Activated CD8-positive, alpha-beta T cell treated with anti-CD3 and anti-CD28 coated beads, Interleukin-2, amount 10 ng/mL, durations not matched to agents 7 days and 5 days (primary cell): ENCODE measurements around the gene COL4A3. TPM values are rescaled to one million over a fixed set of nuclear protein-coding genes. Genes with fewer than 3 reads are reported as not detected.

Experiments
- ATAC-seq: fragments of 150-1000 bp; cut with Tn5 transposase; one replicate; pipeline ENCODE4 v1.10.0; 2021; ENCODE audit warnings: moderate library complexity
- CTCF ChIA-PET: fragments of 350-600 bp; sonication (Branson Sonifier 250); formaldehyde crosslinking; loops from one replicate; lab custom pipeline; 2021; ENCODE audit warnings: antibody characterized with exemption; lab: Charles Lee
- POLR2A ChIA-PET: fragments of 350-600 bp; sonication (Branson Sonifier 250); formaldehyde crosslinking; loops from one replicate; lab custom pipeline; 2021; ENCODE audit warnings: antibody characterized with exemption; lab: Charles Lee
- DNase-seq: peaks from one replicate; pipeline ENCODE4 v3.0.0-alpha.2; 2020
- H3K27ac Mint-ChIP-seq: one replicate; pipeline ENCODE4 v1.8.0; 2021; ENCODE audit warnings: mild to moderate bottlenecking, mixed read lengths
- H3K27me3 Mint-ChIP-seq: one replicate; pipeline ENCODE4 v1.8.0; 2021; ENCODE audit warnings: low read depth, mixed read lengths
- H3K36me3 Mint-ChIP-seq: one replicate; pipeline ENCODE4 v1.8.0; 2021; ENCODE audit warnings: low read depth, mixed read lengths
- H3K4me1 Mint-ChIP-seq: one replicate; pipeline ENCODE4 v1.8.0; 2021; ENCODE audit warnings: low read depth, mixed read lengths
- H3K4me3 Mint-ChIP-seq: one replicate; pipeline ENCODE4 v1.8.0; 2021; ENCODE audit warnings: mild to moderate bottlenecking, mixed read lengths
- H3K9me3 Mint-ChIP-seq: one replicate; pipeline ENCODE4 v1.8.0; 2022; ENCODE audit warnings: mixed read lengths; ENCODE audit not compliant: insufficient read depth
- total RNA-seq, 2 experiments: library from RNA; stranded (reverse); gene quantifications; one replicate each; pipeline ENCODE4 v1.2.3, GENCODE V29; 2021

Gene COL4A3
- total RNA-seq, 2 experiments from 2014 or later, result not detected

DNA sequence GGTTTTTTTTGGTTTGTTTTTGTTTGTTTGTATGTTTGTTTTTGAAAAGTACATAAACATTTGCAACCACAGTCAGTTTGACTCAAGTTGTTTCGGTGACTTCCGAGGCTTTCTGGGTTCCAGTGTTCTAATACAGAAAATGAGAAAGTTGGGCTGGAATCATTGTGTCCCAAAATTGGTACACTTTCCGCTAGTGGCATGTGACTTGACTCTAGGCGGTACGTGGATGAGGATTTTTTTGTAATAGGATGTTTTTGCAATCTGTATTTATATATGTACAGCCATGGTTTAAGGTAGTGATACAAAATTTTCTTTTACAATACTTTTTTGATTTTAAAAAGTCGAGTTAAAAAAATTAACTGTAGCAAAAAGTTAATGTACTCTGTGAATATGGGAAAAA, 162.4 kb downstream of the COL4A3 start:
- H3K4me1 Mint-ChIP-seq, result peaks cover 42% of the 10 kb centered on the region
- H3K9me3 Mint-ChIP-seq, result peaks cover 13% of the 10 kb centered on the region
- POLR2A ChIA-PET, result no interaction called here
- CTCF ChIA-PET, result no interaction called here
- DNase-seq, result no peak
- peaks cover 4% of the 10 kb centered on the region for H3K27me3 Mint-ChIP-seq
- no peak for ATAC-seq
- no peak overlapping the region for H3K27ac Mint-ChIP-seq
- H3K36me3 Mint-ChIP-seq, result peaks cover 28% of the 10 kb centered on the region
- peak overlapping the region; percentile 10 for H3K4me3 Mint-ChIP-seq

DNA sequence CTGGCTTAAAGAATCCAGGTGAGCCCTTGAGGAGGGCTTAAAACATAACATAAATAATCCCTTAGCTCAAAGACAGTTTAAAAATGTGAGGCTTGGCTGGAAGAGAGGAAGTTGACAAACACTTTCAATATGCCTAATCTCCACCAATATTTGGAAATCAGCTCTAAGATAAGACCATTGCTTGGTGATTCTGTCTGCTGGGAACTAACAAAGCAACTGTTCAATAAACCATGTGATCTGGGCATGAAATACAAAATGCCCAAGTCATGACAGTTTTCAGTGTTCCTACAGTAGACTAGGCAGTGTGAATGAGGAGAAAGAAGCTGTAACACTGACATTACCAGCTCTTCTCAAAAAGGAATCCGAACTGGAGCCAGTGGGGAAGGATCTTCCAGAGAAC, 171.3 kb downstream of the COL4A3 start:
- Mint-ChIP-seq H3K36me3 (peaks cover 62% of the 10 kb centered on the region), H3K27me3 (no peaks in the 10 kb centered on the region), H3K9me3 (no peaks in the 10 kb centered on the region), H3K27ac (no peak overlapping the region), H3K4me1 (peaks cover 2% of the 10 kb centered on the region), H3K4me3 (no peak overlapping the region)
- DNase-seq (no peak), ATAC-seq (no peak)
- ChIA-PET CTCF (interaction anchor here (1.2 to 3.5 kb wide), 2 partner anchors 12 to 97 kb away, joined by 4 to 10 read pairs; no protein-coding TSS in a partner anchor), POLR2A (interaction anchor here (0.8 kb wide), 1 partner anchor 11 kb away, joined by 3 read pairs; the partner anchor contains the start of gene MFF)

DNA sequence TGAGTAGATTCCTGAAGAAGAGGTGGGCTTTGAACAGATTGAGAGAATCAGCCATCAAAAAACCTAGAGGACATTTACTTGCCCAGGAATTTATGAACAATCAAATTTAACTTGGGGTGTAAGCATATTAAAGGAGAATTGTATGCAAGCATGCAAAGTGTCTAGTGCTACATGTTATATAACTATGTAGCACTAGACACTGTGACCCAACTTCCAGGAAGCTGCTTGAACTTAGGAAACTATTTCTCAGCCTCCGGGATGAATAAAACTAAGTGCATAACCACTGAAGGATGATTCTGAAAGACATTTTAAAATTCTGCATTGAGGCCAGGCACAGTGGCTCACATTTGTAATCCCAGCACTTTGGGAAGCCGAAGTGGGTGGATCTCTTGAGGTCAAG, 173.0 kb downstream of the COL4A3 start:
- CTCF ChIA-PET, result interaction anchor here (3.5 kb wide), 1 partner anchor 10 kb away, joined by 10 read pairs; no protein-coding TSS in a partner anchor
- ATAC-seq, result no peak
- H3K4me1 Mint-ChIP-seq, result peaks cover 2% of the 10 kb centered on the region
- H3K9me3 Mint-ChIP-seq, result no peaks in the 10 kb centered on the region
- no peak overlapping the region for H3K27ac Mint-ChIP-seq
- POLR2A ChIA-PET, result no interaction called here
- H3K27me3 Mint-ChIP-seq, result no peaks in the 10 kb centered on the region
- DNase-seq, result no peak
- H3K4me3 Mint-ChIP-seq, result no peak overlapping the region
- peaks cover 52% of the 10 kb centered on the region for H3K36me3 Mint-ChIP-seq

DNA sequence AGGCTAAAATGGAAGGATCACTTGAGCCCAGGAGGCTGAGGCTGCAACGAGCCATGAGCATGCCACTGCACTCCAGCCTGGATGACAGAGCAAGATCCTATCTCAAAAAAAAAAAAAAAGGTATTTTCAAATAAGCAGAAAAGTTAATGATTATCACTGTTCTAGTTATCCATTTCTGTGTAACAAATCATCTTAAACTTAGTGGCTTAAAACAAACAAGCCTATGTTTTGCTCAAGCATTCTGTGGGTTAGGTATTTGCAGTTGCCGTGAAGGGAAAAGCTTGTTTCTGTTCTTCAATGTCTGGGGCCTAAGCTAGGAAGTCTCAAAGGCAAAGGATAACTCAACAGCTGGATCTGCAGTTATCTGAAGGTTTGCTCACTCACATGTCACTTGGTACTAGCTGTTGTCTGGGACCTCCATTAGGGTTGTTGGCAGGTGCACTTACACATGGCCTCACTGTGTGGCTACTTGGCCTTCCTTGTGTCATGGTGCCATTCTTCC, 174.7 kb downstream of the COL4A3 start:
- Mint-ChIP-seq H3K27me3 (no peaks in the 10 kb centered on the region), H3K4me3 (no peak overlapping the region), H3K9me3 (no peaks in the 10 kb centered on the region), H3K4me1 (peaks cover 2% of the 10 kb centered on the region), H3K36me3 (peaks cover 41% of the 10 kb centered on the region), H3K27ac (no peak overlapping the region)
- ChIA-PET POLR2A (interaction anchor here (0.6 kb wide), 1 partner anchor 9 kb away, joined by 3 read pairs; no protein-coding TSS in a partner anchor), CTCF (interaction anchor here (1.6 to 1.8 kb wide), 2 partner anchors 11 to 427 kb away, joined by 5 to 7 read pairs; no protein-coding TSS in a partner anchor)
- no peak for DNase-seq
- no peak for ATAC-seq

DNA sequence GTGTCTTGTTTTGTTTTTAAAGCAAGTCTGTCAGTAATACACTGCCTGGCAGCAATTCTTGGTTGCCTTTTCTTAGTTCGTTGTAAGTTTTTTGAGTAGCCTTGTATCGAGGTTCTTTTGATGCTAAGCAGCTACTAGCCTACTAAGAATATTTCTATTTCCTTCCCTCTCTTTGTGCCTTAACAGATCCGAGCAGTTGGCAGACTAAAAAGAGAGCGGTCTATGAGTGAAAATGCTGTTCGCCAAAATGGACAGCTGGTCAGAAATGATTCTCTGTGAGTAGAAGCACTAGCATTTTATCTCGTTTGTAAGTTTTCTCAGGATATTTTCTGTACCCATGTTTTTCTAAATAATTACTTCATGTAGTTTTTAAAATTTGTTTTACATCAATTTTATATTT, 175.7 kb downstream of the COL4A3 start:
- H3K27ac Mint-ChIP-seq, result no peak overlapping the region
- POLR2A ChIA-PET, result no interaction called here
- H3K9me3 Mint-ChIP-seq, result no peaks in the 10 kb centered on the region
- DNase-seq (no peak), ATAC-seq (no peak)
- CTCF ChIA-PET, result interaction anchor here (1.6 to 1.8 kb wide), 2 partner anchors 12 to 426 kb away, joined by 5 to 7 read pairs; no protein-coding TSS in a partner anchor
- peaks cover 34% of the 10 kb centered on the region for H3K36me3 Mint-ChIP-seq
- H3K4me3 Mint-ChIP-seq, result no peak overlapping the region
- H3K27me3 Mint-ChIP-seq, result no peaks in the 10 kb centered on the region
- peaks cover 2% of the 10 kb centered on the region for H3K4me1 Mint-ChIP-seq

DNA sequence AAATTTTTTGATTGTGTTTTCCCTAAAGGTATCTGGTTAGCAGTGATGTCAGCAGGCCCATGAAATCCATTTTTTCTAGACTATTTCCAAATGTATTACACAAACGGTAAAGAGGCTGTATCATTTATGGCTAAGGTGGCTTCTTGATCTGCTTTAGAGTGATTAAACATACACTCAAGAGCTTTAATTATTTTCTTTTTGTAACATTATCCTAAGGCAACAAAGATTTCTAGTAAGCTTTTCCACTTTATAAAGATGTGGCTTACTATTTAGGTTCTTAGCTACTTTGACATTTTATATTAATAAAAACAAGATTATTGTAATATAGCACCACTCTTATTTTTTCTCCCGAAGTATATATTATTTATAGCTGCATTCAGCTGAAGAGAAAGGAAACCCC, 177.1 kb downstream of the COL4A3 start:
- Mint-ChIP-seq H3K36me3 (peaks cover 28% of the 10 kb centered on the region), H3K27ac (no peak overlapping the region), H3K4me3 (no peak overlapping the region), H3K4me1 (no peaks in the 10 kb centered on the region), H3K9me3 (no peaks in the 10 kb centered on the region), H3K27me3 (no peaks in the 10 kb centered on the region)
- ChIA-PET CTCF (no interaction called here), POLR2A (no interaction called here)
- no peak for ATAC-seq
- DNase-seq, result no peak

DNA sequence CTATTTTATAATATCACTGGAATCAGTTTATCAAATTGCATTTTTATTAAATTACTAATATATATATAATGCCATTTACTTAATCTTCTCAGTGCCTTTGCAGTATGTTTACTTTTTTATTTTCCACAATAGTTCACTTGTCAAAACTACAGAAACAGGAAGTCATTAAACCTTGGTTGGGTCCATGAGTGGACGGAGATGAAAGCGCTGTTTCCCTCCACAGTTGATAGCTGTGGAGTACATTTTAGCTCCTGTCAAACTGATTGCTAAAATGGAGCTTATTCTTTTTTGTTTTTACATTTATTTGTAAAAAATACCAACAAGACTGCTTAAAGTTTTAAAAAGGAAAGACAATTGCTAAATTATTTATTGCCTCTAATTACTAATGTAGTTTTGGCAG, 179.8 kb downstream of the COL4A3 start:
- Mint-ChIP-seq H3K4me3 (no peak overlapping the region), H3K27ac (no peak overlapping the region), H3K27me3 (no peaks in the 10 kb centered on the region), H3K36me3 (peaks cover 30% of the 10 kb centered on the region), H3K4me1 (no peaks in the 10 kb centered on the region), H3K9me3 (no peaks in the 10 kb centered on the region)
- ATAC-seq, result no peak
- CTCF ChIA-PET, result no interaction called here
- POLR2A ChIA-PET, result no interaction called here
- no peak for DNase-seq

DNA sequence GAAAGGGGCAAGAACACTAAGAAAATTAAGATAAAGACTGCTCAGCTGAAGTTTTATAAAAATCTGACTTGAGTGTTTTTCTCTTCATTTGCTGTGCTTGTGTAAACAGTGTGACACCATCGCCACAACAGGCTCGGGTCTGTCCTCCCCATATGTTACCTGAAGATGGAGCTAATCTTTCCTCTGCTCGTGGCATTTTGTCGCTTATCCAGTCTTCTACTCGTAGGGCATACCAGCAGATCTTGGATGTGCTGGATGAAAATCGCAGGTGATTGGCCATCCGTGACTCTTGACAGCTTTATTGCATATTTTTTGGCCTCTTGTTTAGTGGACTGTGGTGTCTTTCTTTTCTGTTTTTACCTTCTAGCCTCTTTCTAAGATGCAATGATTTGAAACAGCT, 182.7 kb downstream of the COL4A3 start:
- DNase-seq, result no peak
- peaks cover 31% of the 10 kb centered on the region for H3K36me3 Mint-ChIP-seq
- POLR2A ChIA-PET, result interaction anchor here (1.0 kb wide), 1 partner anchor 12 kb away, joined by 4 read pairs; no protein-coding TSS in a partner anchor

DNA sequence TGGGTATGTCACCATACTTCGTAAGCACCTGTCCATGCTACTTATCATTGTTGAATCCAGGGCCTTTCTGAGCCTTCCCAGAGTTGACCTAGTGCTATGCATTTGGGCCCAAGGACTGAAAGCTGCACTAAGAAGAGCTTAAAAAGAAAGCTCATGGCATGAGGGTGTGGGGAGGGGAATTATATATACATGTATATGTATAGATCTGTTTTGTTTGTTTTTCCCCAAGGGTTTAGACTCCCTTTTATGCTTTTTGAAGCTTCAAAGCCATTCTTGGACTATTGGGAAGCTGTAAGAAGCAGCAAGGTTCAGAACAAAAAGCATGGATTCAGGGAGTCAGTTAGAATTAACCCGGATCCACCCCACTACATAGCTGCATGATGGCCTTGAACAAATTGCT, 183.9 kb downstream of the COL4A3 start:
- no peak for DNase-seq
- no peaks in the 10 kb centered on the region for H3K27me3 Mint-ChIP-seq
- CTCF ChIA-PET, result interaction anchor here (0.8 to 3.1 kb wide), 4 partner anchors 11 to 310 kb away, joined by 3 to 10 read pairs (median 4); no protein-coding TSS in a partner anchor
- peaks cover 30% of the 10 kb centered on the region for H3K36me3 Mint-ChIP-seq
- POLR2A ChIA-PET, result interaction anchor here (1.0 to 1.1 kb wide), 2 partner anchors 9 to 11 kb away, joined by 3 to 4 read pairs; no protein-coding TSS in a partner anchor
- no peaks in the 10 kb centered on the region for H3K9me3 Mint-ChIP-seq
- ATAC-seq, result no peak
- H3K4me3 Mint-ChIP-seq, result no peak overlapping the region
- H3K27ac Mint-ChIP-seq, result no peak overlapping the region
- H3K4me1 Mint-ChIP-seq, result no peaks in the 10 kb centered on the region

More for the DNA sequence above, 182.7 kb downstream of the COL4A3 start:
- H3K4me3 Mint-ChIP-seq, result no peak overlapping the region
- H3K9me3 Mint-ChIP-seq, result no peaks in the 10 kb centered on the region
- CTCF ChIA-PET, result interaction anchor here (3.1 kb wide), 1 partner anchor 10 kb away, joined by 10 read pairs; no protein-coding TSS in a partner anchor
- H3K4me1 Mint-ChIP-seq, result no peaks in the 10 kb centered on the region
- no peak for ATAC-seq
- H3K27me3 Mint-ChIP-seq, result no peaks in the 10 kb centered on the region
- no peak overlapping the region for H3K27ac Mint-ChIP-seq

DNA sequence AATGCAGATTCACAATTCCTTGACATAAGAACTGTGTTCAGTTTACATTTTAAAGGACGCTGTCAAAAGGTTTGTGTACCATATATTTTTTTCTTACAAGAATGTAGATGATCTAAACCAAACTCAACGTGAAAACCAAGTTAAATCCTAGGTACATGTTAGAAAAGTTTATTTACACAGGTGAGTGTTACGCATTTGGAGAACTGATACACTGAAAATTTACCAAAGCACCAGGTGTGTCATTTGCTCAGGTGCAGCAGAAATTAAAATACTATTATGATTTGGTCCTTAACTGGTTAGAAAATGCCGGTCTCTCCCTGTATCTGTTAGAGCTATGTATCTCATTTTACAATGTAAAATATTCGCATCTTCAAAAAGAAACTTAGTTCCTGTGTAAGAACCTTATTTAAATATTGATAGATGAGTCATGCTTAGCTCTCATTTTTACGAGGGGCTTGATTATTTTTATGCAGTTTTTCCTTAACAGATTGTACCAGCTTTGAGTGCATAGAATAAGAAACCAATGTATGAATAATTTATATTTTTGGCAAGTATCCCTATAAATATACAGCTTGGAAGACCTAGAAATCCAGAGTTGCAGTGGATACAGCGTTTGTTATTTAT, 185.7 kb downstream of the COL4A3 start:
- POLR2A ChIA-PET, result no interaction called here
- Mint-ChIP-seq H3K27me3 (no peaks in the 10 kb centered on the region), H3K36me3 (peaks cover 30% of the 10 kb centered on the region), H3K9me3 (no peaks in the 10 kb centered on the region), H3K4me1 (no peaks in the 10 kb centered on the region), H3K27ac (no peak overlapping the region), H3K4me3 (no peak overlapping the region)
- CTCF ChIA-PET, result interaction anchor here (1.2 kb wide), 2 partner anchors 112 to 416 kb away, joined by 3 to 4 read pairs; no protein-coding TSS in a partner anchor
- no peak for DNase-seq
- ATAC-seq, result no peak

DNA sequence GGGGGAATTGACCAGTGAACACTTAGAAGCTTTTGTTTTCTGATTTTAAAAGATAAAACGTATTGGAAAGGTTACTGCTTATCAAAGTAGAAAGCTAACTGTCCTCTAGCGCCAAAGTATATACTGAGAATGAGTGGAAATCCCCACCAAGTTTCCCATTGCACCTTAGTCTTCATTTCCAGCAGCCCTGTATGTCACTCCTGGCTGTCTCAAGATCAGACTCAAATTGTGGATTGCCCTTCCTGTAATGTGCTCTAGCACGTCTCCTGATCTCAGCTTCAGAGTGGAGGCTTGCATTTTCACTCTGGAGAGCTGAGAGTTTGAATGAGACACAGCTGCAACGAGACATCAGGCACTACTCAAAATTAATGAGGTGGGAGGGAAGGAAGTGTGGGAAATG, 187.2 kb downstream of the COL4A3 start:
- POLR2A ChIA-PET, result no interaction called here
- ATAC-seq, result no peak
- no peaks in the 10 kb centered on the region for H3K4me1 Mint-ChIP-seq
- peaks cover 23% of the 10 kb centered on the region for H3K36me3 Mint-ChIP-seq
- DNase-seq, result no peak
- no peaks in the 10 kb centered on the region for H3K27me3 Mint-ChIP-seq
- H3K27ac Mint-ChIP-seq, result no peak overlapping the region
- CTCF ChIA-PET, result no interaction called here
- no peak overlapping the region for H3K4me3 Mint-ChIP-seq
- no peaks in the 10 kb centered on the region for H3K9me3 Mint-ChIP-seq

DNA sequence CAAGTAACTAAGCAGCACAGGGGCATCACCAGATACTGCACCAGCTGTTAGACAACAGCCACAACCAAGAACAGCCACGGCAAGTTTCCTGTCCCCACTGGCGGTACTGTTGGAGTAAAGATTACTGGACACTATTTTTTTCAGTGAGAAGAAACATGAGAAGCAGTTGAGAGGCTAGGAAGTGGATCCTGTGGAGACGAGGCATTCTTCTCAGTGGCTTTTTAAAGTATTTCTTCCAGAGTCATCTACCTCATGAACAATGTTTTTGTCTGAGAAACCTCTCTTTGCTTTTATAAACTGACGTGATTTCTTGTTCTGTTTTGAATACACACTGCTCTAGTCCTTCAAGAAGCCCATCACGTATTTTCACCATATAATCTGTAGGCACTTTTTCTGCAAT, 195.9 kb downstream of the COL4A3 start:
- DNase-seq (no peak), ATAC-seq (no peak)
- no peaks in the 10 kb centered on the region for H3K4me1 Mint-ChIP-seq
- H3K36me3 Mint-ChIP-seq, result peaks cover 19% of the 10 kb centered on the region
- no peak overlapping the region for H3K27ac Mint-ChIP-seq
- no peaks in the 10 kb centered on the region for H3K27me3 Mint-ChIP-seq
- CTCF ChIA-PET, result no interaction called here
- H3K4me3 Mint-ChIP-seq, result no peak overlapping the region
- no peaks in the 10 kb centered on the region for H3K9me3 Mint-ChIP-seq
- POLR2A ChIA-PET, result no interaction called here
